SU-DHL-6 (cell line): ENCODE results near the gene FAF2.

Source experiments
- H2AFZ ChIP-seq: fragments of 200-600 bp; sonication (generic); 2 replicates; pipeline ENCODE4 v1.6.1; 2014; ENCODE audit warnings: low read depth, mild to moderate bottlenecking, moderate library complexity, mixed read lengths, antibody characterized with exemption, low read length; ENCODE audit not compliant: severe bottlenecking
- H3F3A ChIP-seq: fragments of 200-600 bp; shearing (Covaris generic); 2 replicates; pipeline ENCODE4 v1.6.0; 2016; ENCODE audit warnings: antibody characterized with exemption, mild to moderate bottlenecking; ENCODE audit not compliant: insufficient read depth
- H3K27ac ChIP-seq: fragments of 200-600 bp; sonication (generic); 2 replicates; pipeline ENCODE4 v1.5.1; 2016; ENCODE audit warnings: low read depth, mild to moderate bottlenecking, low read length, moderate library complexity, mixed read lengths
- H3K27me3 ChIP-seq: fragments of 200-600 bp; sonication (generic), shearing (Covaris generic); 2 replicates; pipeline ENCODE4 v1.6.0; 2014; ENCODE audit warnings: mild to moderate bottlenecking, low read length
- H3K36me3 ChIP-seq: fragments of 200-600 bp; sonication (generic); 2 replicates; pipeline ENCODE4 v1.6.1; 2014; ENCODE audit warnings: mild to moderate bottlenecking, low read length, mixed read lengths
- H3K4me2 ChIP-seq: fragments of 300-600, 200-600 bp; shearing (Covaris generic), sonication (generic); 2 replicates; pipeline ENCODE4 v1.6.0; 2014; ENCODE audit warnings: low read length, low read depth, mild to moderate bottlenecking; ENCODE audit not compliant: poor library complexity, severe bottlenecking
- H3K4me3 ChIP-seq: fragments of 200-600 bp; sonication (generic); 2 replicates; pipeline ENCODE4 v1.5.1; 2014; ENCODE audit warnings: antibody characterized with exemption, low read length, mild to moderate bottlenecking, mixed read lengths; ENCODE audit not compliant: insufficient read depth, poor library complexity, severe bottlenecking
- H3K79me2 ChIP-seq: fragments of 200-600 bp; sonication (generic); 2 replicates; pipeline ENCODE4 v1.6.1; 2014; ENCODE audit warnings: mild to moderate bottlenecking, low read length, moderate library complexity; ENCODE audit not compliant: insufficient read depth
- H3K9ac ChIP-seq: fragments of 200-600 bp; sonication (generic); 2 replicates; pipeline ENCODE4 v1.7.0; 2014; ENCODE audit warnings: mild to moderate bottlenecking, low read length
- H3K9me2 ChIP-seq: fragments of 200-600 bp; sonication (generic); replicated peaks from 2 replicates; pipeline ENCODE4 v1.6.1; 2014; ENCODE audit warnings: low read length; ENCODE audit not compliant: insufficient read depth
- H3K9me3 ChIP-seq: fragments of 200-600 bp; sonication (generic); 2 replicates; pipeline ENCODE4 v1.6.1; 2014; ENCODE audit warnings: low read length, mixed read lengths; ENCODE audit not compliant: insufficient read depth
- H4K20me1 ChIP-seq: fragments of 200-600 bp; sonication (generic); 2 replicates; pipeline ENCODE4 v1.6.1; 2014; ENCODE audit warnings: low read depth, mild to moderate bottlenecking, antibody characterized with exemption, low read length, moderate library complexity, mixed read lengths
- CTCF ChIP-seq: fragments of 200-600 bp; sonication (generic); IDR thresholded peaks from one replicate; pipeline ENCODE4 v1.5.1; 2017; ENCODE audit warnings: antibody characterized with exemption, mild to moderate bottlenecking, low read length, moderate library complexity; ENCODE audit not compliant: insufficient read depth, poor library complexity, severe bottlenecking
- EZH2phosphoT487 ChIP-seq: fragments of 200-600 bp; sonication (generic), shearing (Covaris generic); conservative IDR thresholded peaks from 2 replicates; pipeline ENCODE4 v1.6.1; 2018; ENCODE audit warnings: mild to moderate bottlenecking, antibody characterized with exemption, low read length, moderate library complexity, mixed read lengths

The FAF2 gene

GRCh38 chr5:176519810-176520720 is 71.9 kb downstream of the FAF2 start:
- no peak overlapping the region for H3K4me2 ChIP-seq

GRCh38 chr5:176521286-176521685 is 73.1 kb downstream of the FAF2 start:
- Histone ChIP-seq H3K9ac (no peak overlapping the region), H3K27ac (no peak overlapping the region), H3K27me3 (no peaks in the 10 kb centered on the region), H2AFZ (no peak overlapping the region), H3K9me2 (no peaks in the 10 kb centered on the region), H3F3A (0 out of 2 replicates have a peak, but pooled peaks cover 5% of the 10 kb centered on the region), H3K36me3 (no peaks in the 10 kb centered on the region), H4K20me1 (no peaks in the 10 kb centered on the region), H3K79me2 (no peaks in the 10 kb centered on the region), H3K4me2 (no peak overlapping the region), H3K4me3 (no peak overlapping the region), H3K9me3 (no peaks in the 10 kb centered on the region)
- no peak for TF ChIP-seq EZH2phosphoT487
- no peak for TF ChIP-seq CTCF

More at GRCh38 chr5:176519810-176520720, 71.9 kb downstream of the FAF2 start:
- H3K4me3 ChIP-seq: no peak overlapping the region
- H3K9ac ChIP-seq: no peak overlapping the region
- H3K9me3 ChIP-seq: no peaks in the 10 kb centered on the region
- H4K20me1 ChIP-seq: no peaks in the 10 kb centered on the region
- H3K79me2 ChIP-seq: no peaks in the 10 kb centered on the region
- no peak overlapping the region for H2AFZ ChIP-seq
- H3K27me3 ChIP-seq: no peaks in the 10 kb centered on the region
- 0 out of 2 replicates have a peak, but pooled peaks cover 5% of the 10 kb centered on the region for H3F3A ChIP-seq
- TF ChIP-seq EZH2phosphoT487 (no peak), CTCF (no peak)
- no peaks in the 10 kb centered on the region for H3K36me3 ChIP-seq
- no peak overlapping the region for H3K27ac ChIP-seq
- H3K9me2 ChIP-seq: no peaks in the 10 kb centered on the region

DNA sequence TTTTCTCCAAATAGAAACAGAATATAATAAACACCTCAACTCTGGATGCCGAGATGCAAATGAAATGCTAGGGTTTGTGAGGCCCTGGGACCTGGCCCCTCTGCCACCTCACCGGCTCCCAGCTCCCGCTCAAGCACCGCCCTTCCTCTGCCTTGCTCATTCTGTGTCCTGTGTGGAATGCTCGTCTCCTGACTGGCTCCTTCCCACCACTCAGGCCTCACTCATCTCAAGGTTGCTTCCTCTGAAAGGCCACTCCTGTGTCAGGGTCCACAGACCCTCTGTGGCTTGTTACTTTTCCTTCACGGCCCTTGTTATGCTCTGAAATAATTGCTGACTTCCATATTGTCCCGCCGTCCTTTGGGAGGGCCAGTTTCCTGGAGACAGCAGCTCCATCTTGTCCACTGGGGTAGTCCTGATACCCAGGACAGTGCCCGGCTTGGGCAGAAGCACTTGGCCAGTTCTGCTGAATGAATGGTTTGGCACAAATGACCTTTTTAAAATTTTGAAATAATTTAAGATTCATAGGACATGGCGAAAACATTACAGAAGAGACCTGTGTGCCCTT is 73.6 kb downstream of the FAF2 start:
- 0 out of 2 replicates have a peak, but pooled peaks cover 2% of the 10 kb centered on the region for H4K20me1 ChIP-seq
- no peak overlapping the region for H2AFZ ChIP-seq
- no peak overlapping the region for H3K9ac ChIP-seq

More for the DNA sequence above, 73.6 kb downstream of the FAF2 start:
- H3K27ac ChIP-seq: no peak overlapping the region
- H3K9me2 ChIP-seq: no peaks in the 10 kb centered on the region
- TF ChIP-seq CTCF (no peak), EZH2phosphoT487 (no peak)
- H3K27me3 ChIP-seq: no peaks in the 10 kb centered on the region
- no peaks in the 10 kb centered on the region for H3K36me3 ChIP-seq
- no peak overlapping the region for H3K4me2 ChIP-seq
- H3K4me3 ChIP-seq: no peak overlapping the region
- no peaks in the 10 kb centered on the region for H3K9me3 ChIP-seq
- H3F3A ChIP-seq: 0 out of 2 replicates have a peak, but pooled peaks cover 5% of the 10 kb centered on the region
- no peaks in the 10 kb centered on the region for H3K79me2 ChIP-seq
